GM18526 (cell line): Measurements from ENCODE around the gene FRMD3.

Experiments used
- POLR2A ChIP-seq: IDR thresholded peaks from 3 replicates; pipeline ENCODE4 v1.6.1; 2011; ENCODE audit not compliant: insufficient read length; ENCODE audit errors: extremely low read depth

FRMD3 gene

GRCh38 chr9:83434254-83434653, 103.9 kb downstream of the FRMD3 start:
- TF ChIP-seq POLR2A = no peak

- TF ChIP-seq POLR2A = no peak
Measured at GRCh38 chr9:83433846-83434245, 104.4 kb downstream of the FRMD3 start.

DNA sequence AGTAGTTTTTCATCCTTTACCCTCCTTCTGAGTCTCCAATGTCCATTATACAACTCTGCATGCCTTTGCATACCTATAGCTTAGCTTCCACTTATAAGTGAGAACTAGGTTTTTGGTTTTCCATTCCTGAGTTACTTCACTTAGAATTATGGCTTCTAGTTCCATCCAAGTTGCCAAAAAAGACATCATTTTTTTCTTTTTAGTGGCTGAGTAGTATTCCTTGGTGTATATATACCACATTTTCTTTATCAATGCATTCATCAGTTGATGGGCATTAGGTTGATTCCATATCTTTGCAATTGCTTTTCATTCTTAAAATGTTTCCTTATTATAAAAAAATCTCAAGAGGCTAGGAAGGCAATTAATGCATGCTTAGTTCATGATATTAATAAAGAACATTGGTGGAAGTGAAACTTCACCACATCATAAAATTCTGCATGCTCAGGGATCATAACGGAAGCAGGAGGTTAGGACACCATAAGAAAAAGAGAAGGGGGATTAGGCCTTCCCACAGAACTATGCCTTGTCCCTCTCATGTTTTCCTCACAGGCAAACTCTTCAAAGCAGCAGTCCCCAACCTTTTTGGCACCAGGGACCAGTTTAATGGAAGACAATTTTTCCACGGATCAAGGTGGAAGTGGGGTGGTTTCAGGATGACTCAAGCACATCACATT, 105.2 kb downstream of the FRMD3 start:
- no peak for TF ChIP-seq POLR2A

DNA sequence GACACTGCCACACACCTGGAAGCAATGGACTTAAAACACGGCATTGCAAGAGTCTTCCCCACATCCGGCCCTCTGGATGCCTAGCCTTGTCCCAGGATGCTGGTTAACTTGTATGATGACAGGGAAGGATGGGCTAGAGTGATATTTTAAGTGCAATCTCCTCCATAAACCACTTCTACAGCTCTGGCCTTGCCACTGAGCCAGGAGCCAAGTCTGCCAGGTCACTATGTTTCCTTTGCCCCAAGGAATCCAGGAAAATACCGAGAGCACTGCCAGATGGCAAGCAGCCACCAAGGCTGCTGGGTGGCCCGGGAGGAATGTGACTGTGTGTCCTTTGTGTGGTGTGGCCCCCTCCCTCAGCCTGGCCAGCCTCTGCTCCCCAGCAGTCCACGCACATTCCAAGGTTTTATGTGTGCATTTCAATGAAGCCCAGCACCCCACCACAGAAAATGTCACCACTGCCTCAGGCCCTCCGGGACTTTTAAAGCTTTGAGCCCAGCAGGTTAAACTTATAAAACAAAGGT, 106.0 kb downstream of the FRMD3 start:
- no peak for TF ChIP-seq POLR2A

DNA sequence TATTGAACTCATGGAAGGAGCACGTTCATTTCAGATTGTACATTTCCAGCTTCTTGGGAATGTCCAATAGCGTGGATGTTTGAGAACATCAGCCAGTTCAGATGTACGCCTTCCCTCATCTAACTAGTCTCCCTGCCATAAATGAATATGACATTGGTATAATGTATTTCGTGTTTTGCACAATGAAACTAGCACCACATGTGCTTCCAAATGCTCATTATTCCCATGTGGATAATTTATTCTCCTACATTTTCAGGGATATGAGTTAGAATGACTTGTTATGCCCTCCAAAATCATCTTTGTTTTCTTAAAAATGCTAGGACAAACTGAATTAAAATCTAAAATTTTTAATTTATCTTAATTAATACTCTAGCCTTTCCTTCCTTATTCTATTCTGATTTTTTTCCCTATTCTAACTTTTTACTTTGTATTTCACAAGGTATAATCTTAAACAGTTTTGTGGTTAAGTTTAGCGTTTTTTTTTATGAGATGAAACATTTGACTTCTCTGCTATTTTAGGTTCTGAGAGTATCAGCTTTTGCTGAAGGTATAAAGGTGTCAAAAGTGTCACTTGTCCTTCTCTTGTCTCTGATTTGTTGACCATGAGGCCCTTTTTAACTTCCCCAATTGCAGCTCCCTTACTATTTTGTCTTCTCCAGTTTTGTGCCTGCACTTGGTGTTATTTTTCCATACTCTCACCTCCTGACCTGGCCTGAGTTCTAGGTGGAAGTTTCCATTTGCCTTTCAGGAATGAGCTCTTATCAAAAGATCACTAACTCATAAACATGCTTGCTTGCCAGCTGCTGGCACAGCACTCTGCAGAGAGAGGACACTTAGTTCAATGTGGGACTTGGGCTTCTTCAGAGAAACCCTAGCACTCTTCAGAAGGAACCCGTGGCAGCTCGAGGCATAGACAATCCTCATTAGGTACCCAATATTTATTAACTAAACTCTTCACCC, 106.8 kb downstream of the FRMD3 start:
- TF ChIP-seq POLR2A = no peak

GRCh38 chr9:83430681-83431080, 107.5 kb downstream of the FRMD3 start:
- TF ChIP-seq POLR2A = no peak

DNA sequence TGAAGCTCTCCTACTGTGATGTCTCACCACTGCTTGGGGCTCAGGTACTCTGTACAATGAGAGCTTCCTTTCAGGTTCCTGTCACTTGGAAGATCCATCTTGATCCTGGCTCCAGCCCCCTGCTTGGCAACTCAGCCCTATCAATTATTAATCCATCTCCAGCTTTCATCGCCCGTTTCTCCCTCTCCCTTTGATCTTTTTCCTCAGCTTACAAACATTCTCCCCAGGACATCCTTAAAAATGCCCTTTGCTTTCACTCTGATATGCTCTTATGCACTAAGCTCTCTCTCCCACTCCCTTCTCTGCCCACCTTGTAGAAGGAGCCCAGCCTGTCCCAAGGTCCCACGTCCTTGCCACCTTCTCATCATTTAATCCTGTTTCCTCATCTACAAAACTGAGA, 109.0 kb downstream of the FRMD3 start:
- no peak for TF ChIP-seq POLR2A

DNA sequence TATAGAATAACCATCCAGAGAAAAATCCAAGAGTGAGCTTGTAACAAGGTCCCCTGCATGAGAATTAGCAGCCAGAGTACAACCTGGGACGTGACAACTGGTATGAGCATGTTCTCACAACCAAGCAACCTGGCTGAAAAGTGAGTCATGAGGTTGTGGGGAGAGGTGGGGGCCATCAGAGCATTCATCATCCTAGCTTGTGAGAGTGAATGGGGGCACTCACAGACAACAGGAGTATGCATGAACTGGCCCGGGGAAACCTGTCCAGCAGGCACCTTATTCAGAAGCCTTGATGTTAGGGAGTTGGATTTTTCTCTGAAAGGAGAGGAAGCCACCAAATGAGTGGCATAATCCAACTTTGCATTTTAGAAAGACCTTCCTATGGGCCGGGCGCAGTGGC, 113.0 kb downstream of the FRMD3 start:
- TF ChIP-seq POLR2A = no peak

- no peak for TF ChIP-seq POLR2A
Measured at GRCh38 chr9:83424831-83425230, 113.4 kb downstream of the FRMD3 start.

DNA sequence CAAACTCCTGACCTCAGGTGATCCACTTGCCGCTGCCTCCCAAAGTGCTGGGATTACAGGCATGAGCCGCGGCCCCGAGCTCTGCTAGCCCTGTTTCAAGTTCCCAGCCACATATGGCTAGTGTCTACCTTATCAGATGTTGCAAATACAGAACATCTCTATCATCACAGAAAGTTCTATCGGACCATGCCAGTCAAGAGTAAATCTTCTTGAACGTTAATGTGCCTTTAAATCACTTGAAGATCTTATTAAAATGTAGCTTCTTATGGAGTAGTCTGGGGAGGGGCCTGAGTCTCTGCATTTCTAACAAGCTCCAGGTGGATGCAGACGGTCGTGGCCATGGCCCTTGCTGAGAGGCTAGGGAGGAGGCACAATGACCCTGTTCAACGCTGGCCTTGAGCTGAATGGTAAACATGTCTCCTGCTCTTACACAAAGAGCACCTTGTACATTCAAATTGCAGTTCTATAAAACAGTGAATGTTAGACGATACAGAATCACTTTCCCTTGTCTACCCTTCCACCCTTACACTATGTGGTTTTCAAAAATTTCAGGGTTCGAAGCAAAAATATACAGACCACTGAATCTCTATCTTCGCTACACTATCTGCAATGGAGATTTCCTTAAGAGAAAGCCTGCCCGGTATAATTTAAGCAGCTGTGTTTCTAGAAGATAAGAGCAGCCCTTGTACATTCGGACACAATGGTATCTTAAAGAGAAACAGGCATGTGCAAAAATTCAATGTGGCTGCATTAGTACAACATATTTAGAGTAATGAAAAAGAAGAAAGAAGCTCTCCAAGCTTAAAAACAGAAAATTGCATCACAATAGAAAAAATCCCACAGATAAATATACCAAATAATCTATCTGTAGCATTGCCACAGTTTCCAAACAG, 114.1 kb downstream of the FRMD3 start:
- no peak for TF ChIP-seq POLR2A

GRCh38 chr9:83422527-83422926, 115.7 kb downstream of the FRMD3 start:
- no peak for TF ChIP-seq POLR2A

GRCh38 chr9:83420486-83420885, 117.7 kb downstream of the FRMD3 start:
- no peak for TF ChIP-seq POLR2A

- no peak for TF ChIP-seq POLR2A
Measured at GRCh38 chr9:83419961-83420360, 118.2 kb downstream of the FRMD3 start.

DNA sequence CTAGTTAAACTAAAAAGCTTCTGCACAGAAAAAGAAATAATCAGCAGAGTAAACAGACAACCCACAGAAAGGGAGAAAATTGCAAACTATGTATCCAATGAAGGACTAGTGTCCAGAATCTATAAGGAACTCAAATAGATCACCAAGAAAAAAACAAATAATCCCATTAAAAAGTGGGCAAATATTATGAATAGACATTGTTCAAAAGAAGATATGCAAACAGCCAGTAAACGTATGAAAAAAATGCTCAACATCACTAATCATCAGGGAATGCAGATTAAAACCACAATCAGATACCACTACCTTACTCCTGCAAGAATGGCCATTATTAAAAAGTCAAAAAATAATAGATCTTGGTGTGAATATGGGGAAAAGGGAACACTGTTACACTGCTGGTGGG, 119.9 kb downstream of the FRMD3 start:
- no peak for TF ChIP-seq POLR2A

GRCh38 chr9:83413367-83413766, 124.8 kb downstream of the FRMD3 start:
- no peak for TF ChIP-seq POLR2A
